ENCODE measurements around the gene ZBTB20. TPM values are rescaled to one million over a fixed set of nuclear protein-coding genes. Genes with fewer than 3 reads are reported as not detected.

Gene ZBTB20
- total and polyA plus RNA-seq, 8 donors, result 0.15 to 149 (median 38.5) TPM

GRCh38 chr3:114877378-114878113 is 269.5 kb downstream of the ZBTB20 start:
- H3K27me3 ChIP-seq, result no peaks in the 10 kb centered on the region
- peak overlapping the region in 1 of 5 donors; percentile 37 for H3K27ac ChIP-seq
- no peaks in the 10 kb centered on the region for H3K36me3 ChIP-seq
- no peak for DNase-seq
- intact Hi-C loops (cut with DNase I; ENCODE audit: low total_unique reads), result no loop called here
- H3K9me3 ChIP-seq, result no peaks in the 10 kb centered on the region
- no peak overlapping the region for H3K4me3 ChIP-seq
- H3K4me1 ChIP-seq, result peaks cover 0 to 66% (median 43%) of the 10 kb centered on the region in 4 donors
- TF ChIP-seq POLR2AphosphoS5 (IDR thresholded peaks at IDR 0.05), result no peak
- no peak for TF ChIP-seq EP300 (IDR thresholded peaks at IDR 0.05)
- no peak for TF ChIP-seq POLR2A (IDR thresholded peaks at IDR 0.05)
- TF ChIP-seq CTCF (IDR thresholded peaks at IDR 0.05), result no peak
- WGBS, 5 donors, result 27 to 50% (median 34%) methylated on average over 2 of the region's 2 CpGs

- Histone ChIP-seq H3K4me1 (peaks cover 5 to 61% (median 36%) of the 10 kb centered on the region in 4 donors), H3K27ac (peak overlapping the region in 2 of 5 donors; percentile 6 to 19)
- intact Hi-C loops (cut with DNase I; ENCODE audit: low total_unique reads), result no loop called here
Measured at GRCh38 chr3:114874522-114874971, 272.5 kb downstream of the ZBTB20 start.

DNA sequence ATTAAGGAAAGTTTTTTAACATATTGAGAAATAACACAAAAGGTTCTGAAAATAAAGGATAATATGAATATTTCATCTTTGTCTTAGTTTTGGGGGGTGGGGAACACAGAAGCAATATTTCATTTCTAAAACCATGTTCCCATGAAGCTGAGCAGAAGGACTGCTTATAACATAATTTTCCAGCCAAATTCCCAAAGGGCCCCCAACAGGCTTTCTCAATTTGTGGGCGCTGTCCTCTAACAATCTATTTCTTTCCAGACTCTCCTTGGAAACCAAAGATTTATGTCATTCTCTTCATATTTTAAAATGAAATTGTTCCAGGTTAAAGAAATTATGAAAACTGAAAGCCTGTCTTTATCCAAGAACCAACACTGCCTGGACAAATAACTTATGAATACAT is 273.5 kb downstream of the ZBTB20 start:
- 84 to 98% (median 96%) methylated on average over 1 of the region's 1 CpG for WGBS, 5 donors
- DNase-seq, result no peak
- Histone ChIP-seq H3K4me3 (no peak overlapping the region), H3K4me1 (peaks cover 5 to 56% (median 27%) of the 10 kb centered on the region in 4 donors), H3K36me3 (no peaks in the 10 kb centered on the region), H3K27me3 (no peaks in the 10 kb centered on the region), H3K27ac (no peak overlapping the region), H3K9me3 (no peaks in the 10 kb centered on the region)
- TF ChIP-seq CTCF (IDR thresholded peaks at IDR 0.05) (no peak), POLR2A (IDR thresholded peaks at IDR 0.05) (no peak), EP300 (IDR thresholded peaks at IDR 0.05) (no peak), POLR2AphosphoS5 (IDR thresholded peaks at IDR 0.05) (no peak)
- intact Hi-C loops (cut with DNase I; ENCODE audit: low total_unique reads), result no loop called here

More at GRCh38 chr3:114874522-114874971, 272.5 kb downstream of the ZBTB20 start:
- TF ChIP-seq POLR2A (IDR thresholded peaks at IDR 0.05) (no peak), EP300 (IDR thresholded peaks at IDR 0.05) (no peak), CTCF (IDR thresholded peaks at IDR 0.05) (no peak), POLR2AphosphoS5 (IDR thresholded peaks at IDR 0.05) (no peak)
- no peaks in the 10 kb centered on the region for H3K9me3 ChIP-seq
- H3K4me3 ChIP-seq, result no peak overlapping the region
- WGBS, 5 donors, result 37 to 49% (median 41%) methylated on average over 3 of the region's 3 CpGs
- no peaks in the 10 kb centered on the region for H3K36me3 ChIP-seq
- no peaks in the 10 kb centered on the region for H3K27me3 ChIP-seq
- DNase-seq, result peak in 1 of 2 donors; percentile 33

DNA sequence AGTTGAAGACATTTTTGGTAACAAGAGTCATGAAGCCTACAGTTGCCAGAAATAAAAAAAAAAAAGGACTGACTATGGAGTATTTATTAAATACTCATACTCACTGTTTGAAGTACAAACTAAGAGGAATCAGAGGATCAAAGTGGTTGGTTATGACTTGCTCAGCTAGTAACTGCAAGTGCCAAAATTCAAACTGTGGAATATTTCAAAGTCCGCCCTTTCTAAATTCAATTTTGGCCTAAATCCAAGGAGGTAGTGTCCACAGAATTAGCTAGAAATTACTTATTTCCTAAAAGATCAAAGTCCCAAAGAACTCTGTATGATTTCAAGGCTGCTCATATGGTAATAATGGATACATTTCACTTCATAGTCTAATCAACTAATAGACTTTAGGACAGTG is 274.5 kb downstream of the ZBTB20 start:
- intact Hi-C loops (cut with DNase I; ENCODE audit: low total_unique reads), result no loop called here
- Histone ChIP-seq H3K9me3 (no peaks in the 10 kb centered on the region), H3K27me3 (no peaks in the 10 kb centered on the region), H3K36me3 (no peaks in the 10 kb centered on the region), H3K4me3 (no peak overlapping the region), H3K27ac (peak overlapping the region in 3 of 5 donors; percentile 3 to 22 (median 11)), H3K4me1 (peaks cover 5 to 55% (median 23%) of the 10 kb centered on the region in 4 donors)
- no peak for TF ChIP-seq POLR2AphosphoS5 (IDR thresholded peaks at IDR 0.05)
- TF ChIP-seq EP300 (IDR thresholded peaks at IDR 0.05), result no peak
- no peak for TF ChIP-seq POLR2A (IDR thresholded peaks at IDR 0.05)
- TF ChIP-seq CTCF (IDR thresholded peaks at IDR 0.05), result no peak
- DNase-seq, result no peak
- WGBS, 5 donors, result 41 to 71% (median 57%) methylated on average over 1 of the region's 1 CpG

All from stomach (tissue), 9 donors.